Activated CD4-positive, alpha-beta T cell treated with anti-CD3 and anti-CD28 coated beads, Interleukin-2, Interleukin-6, amounts not matched to agents 100 ng/mL and 50 ng/mL, durations not matched to agents 16 hours and 8 hours (primary cell): ENCODE measurements around the gene RHEBL1.

Experiments
- DNase-seq: peaks from one replicate; pipeline ENCODE4 v3.0.0-alpha.2; 2020

The RHEBL1 gene

DNA sequence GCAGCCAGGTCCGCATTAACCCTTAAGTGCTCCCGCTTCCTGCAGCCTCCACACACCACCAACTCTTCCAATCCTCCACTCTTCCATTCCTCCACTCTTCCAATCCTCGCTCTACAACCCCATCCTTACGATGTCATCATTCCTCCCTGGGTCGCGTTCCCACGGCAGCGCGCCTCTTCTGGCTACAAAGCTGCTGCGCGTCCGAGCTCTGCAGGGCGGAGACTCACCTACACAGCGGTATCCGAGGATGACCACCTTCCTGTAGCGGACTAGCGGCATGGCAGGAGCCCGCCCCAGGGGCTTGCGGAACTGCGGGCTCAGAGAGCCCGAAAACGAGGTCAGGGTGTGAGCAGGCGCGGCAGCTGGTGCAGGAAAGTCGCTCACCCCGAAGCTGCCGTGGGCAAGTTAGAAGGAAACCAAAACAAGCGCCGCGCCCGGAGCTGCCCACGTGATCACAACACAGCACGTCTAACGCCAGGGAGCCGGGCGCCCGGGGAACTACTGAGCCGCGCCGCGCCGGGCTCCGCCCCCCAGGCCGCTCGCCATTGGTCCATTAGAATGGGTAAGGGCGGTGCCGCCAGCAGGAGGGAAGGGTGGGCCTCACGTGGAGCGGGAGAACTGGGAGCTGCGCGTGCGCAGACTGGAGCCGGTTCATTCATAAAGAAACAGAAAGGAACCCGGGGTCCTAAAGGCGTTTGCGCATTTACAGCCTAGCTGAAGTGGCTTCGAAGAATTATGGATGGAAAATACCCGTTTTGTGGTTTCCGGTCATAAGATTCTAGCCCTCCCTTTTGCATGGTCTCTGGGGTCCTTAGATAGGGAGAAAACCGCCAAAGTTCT lies at the start of gene RHEBL1:
RHEBL1 (minus strand) TSS at position 473 of the 840 bp plus-strand sequence; CDS start at position 279, 194 bp downstream.
- peak; percentile 100 for DNase-seq

DNA sequence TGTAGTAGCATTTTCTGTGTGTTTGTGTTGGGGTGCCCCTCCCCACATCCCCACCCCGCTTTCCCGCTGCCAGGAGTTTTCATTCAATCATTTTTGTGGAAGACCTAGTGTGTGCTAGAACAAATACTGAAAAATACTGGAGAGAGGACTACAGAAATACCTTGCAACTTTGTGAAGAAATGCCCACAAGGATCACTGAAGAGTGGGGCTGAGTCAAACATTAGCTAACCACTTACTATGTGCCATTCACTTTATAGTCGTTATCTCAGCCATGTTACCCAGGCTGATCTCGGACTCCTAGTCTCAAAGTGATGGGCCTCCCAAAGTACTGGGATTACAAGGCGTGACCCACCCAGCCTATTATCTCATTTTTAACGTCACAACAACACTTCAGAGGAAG lies 41.4 kb upstream of the RHEBL1 start:
- no peak for DNase-seq

GRCh38 chr12:49110464-49111155 lies 40.8 kb upstream of the RHEBL1 start, which contains the start of gene LMBR1L:
LMBR1L (minus strand) TSS chr12:49110847; CDS start chr12:49110555, 292 bp downstream.
- peak; percentile 97 for DNase-seq

- no peak for DNase-seq
These were observed 40.1 kb upstream of the RHEBL1 start for GRCh38 chr12:49109641-49110463.

GRCh38 chr12:49108958-49109404 lies 39.2 kb upstream of the RHEBL1 start:
- DNase-seq, result no peak

DNA sequence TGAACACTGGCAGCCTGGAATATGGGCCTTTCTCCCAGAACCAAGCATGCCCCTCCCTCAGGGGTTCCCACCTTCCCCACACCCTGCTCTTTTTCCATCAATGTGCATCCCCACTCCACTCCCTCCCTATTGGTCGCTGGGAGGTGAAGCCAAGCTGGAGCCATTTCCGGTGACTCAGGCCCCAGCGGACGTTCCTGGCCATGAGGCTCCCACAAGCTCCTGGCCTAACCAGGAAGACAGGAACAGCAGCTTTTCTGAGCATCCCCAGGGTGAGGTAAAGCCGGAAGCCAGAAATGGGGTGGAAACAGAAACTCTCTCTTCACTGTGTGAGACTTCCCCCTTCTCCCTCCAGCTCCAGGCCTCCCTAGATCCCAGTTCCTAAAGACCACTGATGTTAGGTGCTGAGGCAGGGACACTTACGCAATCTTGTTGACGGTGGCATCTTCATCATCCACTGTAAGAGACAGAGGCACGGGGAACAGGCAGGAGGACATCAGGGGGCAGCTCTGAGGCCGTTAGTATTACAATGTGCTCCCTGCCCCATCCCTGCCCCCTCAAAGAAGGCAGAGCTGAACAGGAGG lies 35.8 kb upstream of the RHEBL1 start:
- no peak for DNase-seq

DNA sequence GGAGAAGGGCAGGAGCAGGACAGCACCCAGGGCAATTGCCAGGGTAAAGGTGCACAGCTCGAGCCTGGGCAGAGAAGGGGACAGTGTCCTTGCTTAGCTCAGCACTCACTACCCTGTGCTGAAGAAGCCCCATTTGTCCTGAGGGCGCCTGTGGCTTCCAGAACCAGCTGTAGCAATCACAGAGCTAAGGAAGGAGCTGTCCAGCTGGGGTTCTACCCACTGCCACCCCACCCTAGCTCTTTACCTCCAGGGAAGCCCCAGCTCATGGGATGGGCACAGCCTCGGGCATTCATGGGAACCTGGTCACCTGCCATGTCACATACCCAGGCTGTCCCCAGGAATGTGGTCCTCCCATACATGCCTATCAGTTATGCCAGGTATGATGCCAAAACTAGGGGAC lies 35.0 kb upstream of the RHEBL1 start:
- no peak for DNase-seq

- no peak for DNase-seq
These were observed 30.6 kb upstream of the RHEBL1 start for GRCh38 chr12:49100380-49100779.

DNA sequence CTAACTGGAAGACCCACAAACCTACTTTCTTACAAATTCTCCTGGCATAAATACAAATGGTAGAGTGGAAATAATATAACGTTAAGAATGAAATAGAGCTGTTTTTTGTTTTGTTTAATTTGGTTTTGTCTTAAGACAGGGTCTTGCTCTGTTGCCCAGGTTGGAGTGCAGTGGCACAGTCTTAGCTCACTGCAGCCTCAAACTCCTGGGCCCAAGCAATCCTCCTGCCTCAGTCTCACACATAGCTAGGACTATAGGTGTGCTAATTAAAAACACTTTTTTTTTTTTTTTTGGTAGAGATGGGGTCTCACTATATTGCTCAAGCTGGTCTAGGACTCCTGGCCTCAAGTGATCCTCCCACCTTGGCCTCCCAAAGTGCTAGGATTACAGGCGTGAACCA lies 28.9 kb upstream of the RHEBL1 start:
- no peak for DNase-seq

DNA sequence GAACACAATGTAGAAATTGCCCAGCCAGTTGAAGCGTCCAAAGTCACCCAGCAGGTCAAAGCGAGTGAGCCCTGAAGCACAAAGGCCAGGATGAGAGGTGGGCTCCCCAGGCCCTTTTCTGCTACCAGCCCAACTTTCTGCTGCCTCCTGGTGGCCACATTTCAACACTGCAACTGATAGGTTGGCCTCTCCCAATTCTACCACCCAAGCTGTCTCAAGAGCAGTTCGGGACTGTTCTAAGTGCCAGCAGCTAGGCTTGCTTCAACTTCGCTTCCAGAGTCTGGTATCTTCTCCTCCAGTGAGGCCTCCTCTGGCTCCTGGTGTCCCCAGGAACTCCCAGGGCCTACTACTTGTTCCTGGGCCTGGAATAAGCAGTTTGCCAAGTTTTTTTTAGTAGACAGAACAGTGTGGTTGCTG lies 28.3 kb upstream of the RHEBL1 start:
- DNase-seq, result peak; percentile 74

GRCh38 chr12:49097381-49097780 lies 27.6 kb upstream of the RHEBL1 start:
- no peak for DNase-seq

- DNase-seq, result no peak
These were observed 25.2 kb upstream of the RHEBL1 start for GRCh38 chr12:49094975-49095365.

DNA sequence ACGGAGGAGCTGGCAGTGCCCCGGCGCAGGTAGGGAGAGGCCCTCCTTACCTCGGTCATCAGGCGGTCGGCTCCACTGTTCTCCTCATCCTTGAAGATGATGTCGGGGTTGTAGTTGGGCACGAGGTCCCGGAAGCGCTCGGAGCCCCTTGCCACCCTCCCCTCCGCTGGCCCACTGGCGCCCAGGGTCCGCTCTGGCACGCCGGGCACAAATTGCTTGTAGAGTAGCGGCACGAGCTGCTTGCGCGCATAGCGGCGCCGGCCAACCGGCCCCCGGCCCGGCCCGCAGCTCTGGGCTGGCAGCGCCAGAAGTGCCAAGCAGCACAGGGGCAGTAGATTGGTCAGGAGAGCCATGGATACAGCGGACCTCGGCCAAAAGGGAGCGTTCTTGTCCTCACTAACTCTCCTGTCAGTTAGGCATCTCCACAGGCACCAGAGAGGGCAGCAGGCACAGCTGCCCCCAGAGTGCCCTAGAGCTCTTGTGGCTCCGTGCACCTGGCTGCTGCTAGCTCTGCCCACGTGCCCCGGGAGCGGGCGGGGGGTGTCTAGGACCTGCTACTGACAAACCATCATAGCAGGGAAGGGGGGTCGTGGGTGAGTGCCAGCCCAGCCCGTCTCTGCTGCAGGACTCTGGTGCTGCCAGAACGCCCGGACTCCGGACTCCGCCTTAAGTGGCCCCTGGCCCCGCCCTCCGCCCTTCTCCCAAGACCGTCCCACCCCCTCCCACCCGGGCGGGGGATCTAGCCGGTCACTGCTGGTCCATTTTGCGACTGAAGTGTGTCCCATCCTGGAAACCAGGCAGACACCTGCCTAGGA lies 24.6 kb upstream of the RHEBL1 start, which contains the start of gene DHH:
DHH (minus strand) TSS at position 642 of the 815 bp plus-strand sequence; CDS start at position 353, 289 bp downstream.
- no peak for DNase-seq

DNA sequence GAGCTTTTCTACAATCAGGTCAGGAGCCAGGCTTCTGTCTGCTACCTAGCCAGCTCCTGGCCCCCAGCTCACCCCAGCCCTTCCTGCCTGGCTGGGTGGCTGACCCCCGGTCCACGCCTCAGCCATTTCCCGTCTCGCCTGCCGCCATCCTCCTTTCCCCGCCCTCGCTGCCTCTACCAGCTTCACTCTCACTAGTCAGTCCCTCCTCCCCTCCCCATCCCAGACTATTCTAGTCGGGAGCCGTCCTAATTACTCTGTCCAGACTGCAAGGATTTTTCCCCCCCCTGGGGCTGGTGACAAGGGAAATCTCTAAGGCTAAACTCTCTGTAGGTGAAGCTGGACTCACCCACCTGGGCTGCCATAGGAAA lies 24.0 kb upstream of the RHEBL1 start:
- DNase-seq, result no peak

DNA sequence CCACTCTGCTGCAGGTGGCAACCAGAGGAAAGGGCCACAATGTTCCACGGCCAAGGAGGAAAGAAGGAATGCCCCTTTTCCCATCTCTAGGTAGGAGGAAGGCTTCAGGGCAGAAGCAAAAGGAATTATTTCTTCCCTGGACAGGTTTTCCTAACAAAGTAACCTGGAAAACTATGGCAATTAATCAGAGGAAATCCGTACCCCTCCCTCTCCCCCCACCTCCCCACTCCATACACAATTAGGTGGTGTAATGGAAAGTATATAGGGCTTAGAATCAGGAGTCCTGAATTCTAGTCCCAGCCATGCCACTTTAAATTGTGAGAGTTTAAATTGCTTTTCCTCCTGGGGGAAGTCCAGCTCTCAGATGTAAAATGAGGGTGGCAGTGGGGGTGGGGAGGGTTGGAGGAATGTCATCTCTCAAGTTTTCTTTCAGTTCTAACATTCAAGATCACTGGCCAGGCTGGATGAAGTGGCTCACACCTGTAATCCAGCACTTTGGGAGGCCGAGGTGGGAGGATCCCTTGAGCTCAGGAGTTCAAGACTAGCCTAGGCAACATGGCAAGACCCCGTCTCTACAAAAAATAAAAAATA lies 23.1 kb upstream of the RHEBL1 start:
- no peak for DNase-seq

DNA sequence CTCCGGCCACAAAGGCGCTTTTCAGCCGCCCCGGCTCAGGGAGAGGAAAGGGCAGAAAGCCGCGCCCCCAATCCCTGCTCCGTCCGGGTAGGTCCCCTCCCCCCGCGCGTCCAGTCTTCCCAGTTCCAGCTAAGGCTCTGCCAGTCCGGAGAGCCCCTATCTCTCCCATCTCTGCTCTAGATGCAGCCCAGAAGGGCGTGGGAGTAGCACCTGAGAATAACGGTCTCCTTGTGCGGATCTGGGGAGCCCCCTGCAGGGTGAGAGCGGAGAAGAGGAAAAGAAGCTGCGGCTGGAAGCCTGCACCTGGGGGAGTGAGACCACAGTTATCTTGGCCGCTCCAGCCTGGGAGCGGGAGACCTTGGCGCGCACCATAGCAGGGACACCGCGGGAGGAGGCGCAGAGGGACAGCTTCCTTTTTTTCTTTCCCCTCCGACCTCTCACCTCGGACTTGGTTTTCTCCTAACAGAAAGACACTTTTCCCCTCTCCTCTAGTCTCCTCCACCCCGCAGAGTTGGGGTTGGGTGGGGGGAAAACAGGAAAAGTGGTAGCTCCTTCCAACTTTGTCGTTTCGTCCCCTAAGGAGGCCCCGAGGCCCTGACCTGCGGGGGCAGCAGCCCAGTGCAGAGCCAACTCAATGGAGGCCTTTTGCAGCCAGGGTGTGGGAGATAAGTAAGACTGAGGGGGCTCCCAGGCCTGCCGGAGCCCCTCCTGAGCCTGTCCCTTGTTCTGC lies 22.5 kb upstream of the RHEBL1 start:
- peak; percentile 71 for DNase-seq

- DNase-seq, result no peak
These were observed 22.0 kb upstream of the RHEBL1 start for GRCh38 chr12:49091836-49092085.

- no peak for DNase-seq
These were observed 21.5 kb upstream of the RHEBL1 start for GRCh38 chr12:49091056-49091835.

DNA sequence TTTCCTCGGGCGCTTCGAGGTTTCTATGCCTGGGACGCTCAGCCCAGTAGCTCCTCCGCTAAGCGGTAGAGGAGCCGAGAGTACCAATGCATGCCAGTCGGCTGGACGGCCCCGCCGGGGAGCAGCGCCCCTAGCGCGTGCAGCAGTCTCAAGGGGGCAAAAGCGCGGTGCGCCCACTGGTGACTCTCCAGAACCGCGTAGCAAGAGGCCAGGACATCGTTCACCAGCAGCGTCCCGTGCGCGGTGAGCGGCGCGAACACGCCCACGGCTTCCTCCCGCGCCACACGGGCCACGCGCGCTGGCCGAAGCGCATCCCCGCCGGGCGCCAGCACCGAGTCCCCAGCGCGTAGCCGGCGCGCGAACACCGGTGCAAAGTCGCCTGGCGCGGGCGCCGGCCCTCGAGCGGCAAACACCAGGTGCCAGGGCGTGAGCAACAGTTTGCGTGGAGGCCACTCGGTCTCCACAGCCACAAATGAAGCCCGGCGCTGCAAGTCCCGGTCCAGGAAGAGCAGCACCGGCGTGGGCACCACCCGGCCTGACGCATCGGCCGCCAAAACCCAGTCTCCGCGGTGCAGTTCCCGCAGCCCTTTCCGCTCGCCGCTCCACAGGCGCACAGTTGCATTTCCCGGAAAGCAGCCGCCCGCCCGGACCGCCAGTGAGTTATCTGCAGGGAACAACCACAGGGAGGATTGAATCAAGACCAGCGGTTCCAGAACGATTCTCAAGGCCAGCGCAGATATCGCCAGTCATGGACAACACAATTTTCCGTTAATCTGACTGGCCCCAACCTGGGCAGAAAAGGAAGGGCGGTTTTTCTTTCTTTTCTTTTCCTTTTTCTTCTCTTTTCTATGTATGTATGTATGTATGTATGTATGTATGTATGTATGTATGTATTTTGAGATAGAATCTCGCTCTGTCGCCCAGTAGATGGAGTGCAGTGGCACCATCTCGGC lies 20.3 kb upstream of the RHEBL1 start:
- peak; percentile 61 for DNase-seq
